COR-L47 (cell line): ENCODE data around the gene CELA1.
"Not testable (repeated sequence)": the region's sequence is repeated elsewhere in the genome, so short reads cannot be mapped to it uniquely, and the experiment has no call there.

Source experiments
- DNase-seq: peaks from one replicate; lab custom pipeline; 2025; lab: John Stamatoyannopoulos, UW

CELA1 gene

GRCh38 chr12:51311389-51311788 is 35.1 kb downstream of the CELA1 start:
- DNase-seq, result no peak

DNA sequence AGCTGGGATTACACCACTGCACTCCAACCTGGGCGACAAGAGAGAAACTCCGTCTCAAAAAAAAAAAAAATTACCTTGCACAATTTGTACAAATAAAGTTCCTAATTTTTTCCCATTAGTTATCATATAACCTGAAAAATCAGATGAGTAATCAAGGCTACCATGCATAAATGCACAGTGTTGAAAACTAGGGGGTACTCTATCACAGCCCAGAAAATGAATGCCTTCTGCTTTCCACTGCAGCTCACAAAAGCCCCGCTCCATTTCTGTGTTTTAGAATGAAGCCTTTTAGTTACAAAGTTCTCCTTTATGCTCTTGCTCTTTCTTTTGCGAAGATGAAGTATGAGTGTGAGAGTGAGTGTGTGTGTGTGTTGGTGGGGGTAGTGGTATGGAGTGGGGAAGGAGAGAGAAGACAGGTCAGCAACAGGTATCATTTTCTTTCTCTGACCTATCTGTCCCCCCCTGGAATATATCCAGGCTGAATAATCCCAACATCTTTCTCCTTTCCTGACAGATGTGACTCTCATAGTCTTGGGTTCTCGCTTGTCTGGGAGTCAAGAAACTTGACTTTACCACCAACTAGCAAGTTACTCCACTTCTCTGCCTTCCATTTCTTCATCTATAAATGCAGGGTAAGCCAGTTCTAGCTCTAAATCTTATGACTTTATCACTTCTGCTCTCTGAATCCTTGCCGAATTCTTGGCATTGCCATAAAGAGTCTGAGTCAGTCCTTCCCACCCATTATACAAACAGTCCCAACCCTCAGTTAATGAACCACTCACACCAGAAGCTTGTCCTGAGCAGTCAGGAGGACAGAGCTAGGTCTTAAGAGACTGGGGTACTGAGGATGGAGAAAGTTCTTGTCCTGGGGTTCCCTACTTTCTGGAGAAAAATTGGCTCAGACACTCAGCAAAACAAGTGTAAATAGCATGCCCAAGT is 38.6 kb downstream of the CELA1 start:
- no peak for DNase-seq

GRCh38 chr12:51306507-51306906 is 40.0 kb downstream of the CELA1 start:
- DNase-seq, result no peak

- not testable (repeated sequence) for DNase-seq
These were observed 45.7 kb downstream of the CELA1 start for GRCh38 chr12:51300768-51301167.

GRCh38 chr12:51295651-51296050 is 50.8 kb downstream of the CELA1 start:
- no peak for DNase-seq

DNA sequence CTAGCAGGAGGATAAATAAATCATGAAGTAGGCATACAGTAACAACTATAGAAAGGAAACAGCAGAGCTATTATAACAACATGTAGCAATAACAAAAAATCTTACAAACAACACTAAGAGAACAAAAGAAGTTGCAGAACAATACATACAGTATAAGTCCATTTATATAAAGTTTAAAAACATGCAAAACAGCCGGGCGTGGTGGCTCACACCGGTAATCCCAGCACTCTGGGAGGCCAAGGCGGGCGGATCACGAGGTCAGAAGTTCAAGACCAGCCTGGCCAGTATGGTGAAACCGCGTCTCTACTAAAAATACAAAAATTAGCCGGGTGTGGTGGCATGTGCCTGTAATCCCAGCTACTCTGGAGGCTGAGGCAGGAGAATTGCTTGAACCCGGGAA is 52.4 kb downstream of the CELA1 start:
- DNase-seq, result not testable (repeated sequence)

- no peak for DNase-seq
These were observed 52.8 kb downstream of the CELA1 start for GRCh38 chr12:51293696-51294095.

- DNase-seq, result not testable (repeated sequence)
These were observed 54.6 kb downstream of the CELA1 start for GRCh38 chr12:51291603-51292513.

GRCh38 chr12:51285843-51286242 is 60.6 kb downstream of the CELA1 start:
- DNase-seq, result no peak

GRCh38 chr12:51281202-51281924 is 65.1 kb downstream of the CELA1 start:
- no peak for DNase-seq
